Stomach (tissue), 4 donors: ENCODE measurements around the gene CDH12.

Experiments used
- EP300 ChIP-seq: sonication (generic); formaldehyde crosslinking; IDR thresholded peaks from one replicate; pipeline ENCODE4 v1.6.1; 2017; ENCODE audit warnings: antibody characterized with exemption
- POLR2A ChIP-seq, 4 donors: fragments of 450-650 bp; IDR thresholded peaks; one replicate each; pipeline ENCODE4 v1.6.1; 2016; ENCODE audit warnings: antibody characterized with exemption in 4 of 4, control low read depth in 2 of 4, mild to moderate bottlenecking in 1 of 4, moderate library complexity in 1 of 4
- POLR2AphosphoS5 ChIP-seq, 3 donors: sonication (generic); formaldehyde crosslinking; IDR thresholded peaks; one replicate each; pipeline ENCODE4 v1.6.1; 2016; ENCODE audit warnings: antibody characterized with exemption in 3 of 3
- TF ChIP-seq, protein P1 (sequence below), 7 experiments: fragments of 450-650 bp in 4 of 7; fragments of 200-600 bp in 3 of 7; sonication (generic) in 3 of 7; IDR thresholded peaks; one replicate each; pipeline ENCODE4 v1.5.1; 2016 to 2019; ENCODE audit warnings: antibody characterized with exemption in 7 of 7, control low read depth in 2 of 7, mild to moderate bottlenecking in 1 of 7

DNA sequence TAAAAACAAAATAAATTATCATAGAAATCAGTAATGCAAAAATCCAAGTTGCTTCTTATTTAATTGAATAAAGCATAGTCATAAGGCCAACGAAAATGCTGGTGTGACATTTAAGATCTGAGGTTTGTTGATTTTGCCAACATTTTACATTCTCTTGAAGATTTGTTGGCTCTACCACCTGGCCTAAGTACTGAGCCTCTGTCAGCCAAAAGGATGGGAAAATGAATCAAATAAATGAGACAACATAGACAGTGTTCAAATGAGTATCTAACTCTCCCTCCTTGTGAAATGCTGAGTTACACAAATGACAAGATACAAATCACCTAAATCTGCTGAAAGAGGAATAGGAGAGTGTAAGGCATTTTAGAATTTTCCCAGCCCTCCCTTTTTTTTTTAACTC lies 575.0 kb downstream of the CDH12 start:
- TF ChIP-seq, protein P1, sequence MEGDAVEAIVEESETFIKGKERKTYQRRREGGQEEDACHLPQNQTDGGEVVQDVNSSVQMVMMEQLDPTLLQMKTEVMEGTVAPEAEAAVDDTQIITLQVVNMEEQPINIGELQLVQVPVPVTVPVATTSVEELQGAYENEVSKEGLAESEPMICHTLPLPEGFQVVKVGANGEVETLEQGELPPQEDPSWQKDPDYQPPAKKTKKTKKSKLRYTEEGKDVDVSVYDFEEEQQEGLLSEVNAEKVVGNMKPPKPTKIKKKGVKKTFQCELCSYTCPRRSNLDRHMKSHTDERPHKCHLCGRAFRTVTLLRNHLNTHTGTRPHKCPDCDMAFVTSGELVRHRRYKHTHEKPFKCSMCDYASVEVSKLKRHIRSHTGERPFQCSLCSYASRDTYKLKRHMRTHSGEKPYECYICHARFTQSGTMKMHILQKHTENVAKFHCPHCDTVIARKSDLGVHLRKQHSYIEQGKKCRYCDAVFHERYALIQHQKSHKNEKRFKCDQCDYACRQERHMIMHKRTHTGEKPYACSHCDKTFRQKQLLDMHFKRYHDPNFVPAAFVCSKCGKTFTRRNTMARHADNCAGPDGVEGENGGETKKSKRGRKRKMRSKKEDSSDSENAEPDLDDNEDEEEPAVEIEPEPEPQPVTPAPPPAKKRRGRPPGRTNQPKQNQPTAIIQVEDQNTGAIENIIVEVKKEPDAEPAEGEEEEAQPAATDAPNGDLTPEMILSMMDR (IDR thresholded peaks at IDR 0.05) = no peak
- no peak for TF ChIP-seq EP300
- TF ChIP-seq POLR2A (IDR thresholded peaks at IDR 0.05) = no peak
- no peak for TF ChIP-seq POLR2AphosphoS5 (IDR thresholded peaks at IDR 0.05)
